Measurements from ENCODE around the gene SIX3. TPM values are rescaled to one million over a fixed set of nuclear protein-coding genes. Genes with fewer than 3 reads are reported as not detected.

SIX3 gene
- polyA plus RNA-seq, 1 experiment = not detected

- DNase-seq (ENCODE audit: low read depth) = no peak
- Histone ChIP-seq H3K4me3 (ENCODE audit: low read depth, low read length) (no peak overlapping the region), H3K27me3 (ENCODE audit: control insufficient read depth, insufficient read depth, low read length) (peaks cover 72% of the 10 kb centered on the region), H3K36me3 (ENCODE audit: control insufficient read depth, insufficient read depth, low read length) (no peaks in the 10 kb centered on the region)
- no peak for TF ChIP-seq CTCF (IDR thresholded peaks at IDR 0.05; ENCODE audit: insufficient read depth, low read depth, low read length)
- POLR2A ChIA-PET = no interaction called here
- CTCF ChIA-PET = interaction anchor here (1.2 kb wide), 1 partner anchor 461 kb away, joined by 3 read pairs; no protein-coding TSS in a partner anchor
These were observed 1.4 kb upstream of the SIX3 start for GRCh38 chr2:44940049-44940494.

GRCh38 chr2:44940732-44941464, 604 bp upstream of the SIX3 start:
- TF ChIP-seq CTCF (IDR thresholded peaks at IDR 0.05; ENCODE audit: insufficient read depth, low read depth, low read length) = no peak
- Histone ChIP-seq H3K36me3 (ENCODE audit: control insufficient read depth, insufficient read depth, low read length) (no peaks in the 10 kb centered on the region), H3K27me3 (ENCODE audit: control insufficient read depth, insufficient read depth, low read length) (peaks cover 67% of the 10 kb centered on the region), H3K4me3 (ENCODE audit: low read depth, low read length) (no peak overlapping the region)
- no peak for DNase-seq (ENCODE audit: low read depth)
- ChIA-PET POLR2A (no interaction called here), CTCF (no interaction called here)

- H3K27me3 ChIP-seq (ENCODE audit: control insufficient read depth, insufficient read depth, low read length) = peaks cover 58% of the 10 kb centered on the region
- ChIA-PET CTCF (interaction anchor here (1.3 kb wide), 1 partner anchor 13 kb away, joined by 3 read pairs; no protein-coding TSS in a partner anchor), POLR2A (no interaction called here)
- no peak for TF ChIP-seq CTCF (IDR thresholded peaks at IDR 0.05; ENCODE audit: insufficient read depth, low read depth, low read length)
- H3K4me3 ChIP-seq (ENCODE audit: low read depth, low read length) = no peak overlapping the region
- no peak for DNase-seq (ENCODE audit: low read depth)
- H3K36me3 ChIP-seq (ENCODE audit: control insufficient read depth, insufficient read depth, low read length) = no peaks in the 10 kb centered on the region
These were observed 965 bp downstream of the SIX3 start for GRCh38 chr2:44942304-44943030.

GRCh38 chr2:44943031-44943692, 1.7 kb downstream of the SIX3 start:
- ChIA-PET CTCF (interaction anchor here (0.9 to 1.3 kb wide), 2 partner anchors 12 to 13 kb away, joined by 3 read pairs; no protein-coding TSS in a partner anchor), POLR2A (no interaction called here)
- DNase-seq (ENCODE audit: low read depth) = no peak
- TF ChIP-seq CTCF (IDR thresholded peaks at IDR 0.05; ENCODE audit: insufficient read depth, low read depth, low read length) = no peak
- H3K36me3 ChIP-seq (ENCODE audit: control insufficient read depth, insufficient read depth, low read length) = no peaks in the 10 kb centered on the region
- no peak overlapping the region for H3K4me3 ChIP-seq (ENCODE audit: low read depth, low read length)
- H3K27me3 ChIP-seq (ENCODE audit: control insufficient read depth, insufficient read depth, low read length) = peaks cover 53% of the 10 kb centered on the region

GRCh38 chr2:44943693-44944101, 2.2 kb downstream of the SIX3 start:
- Histone ChIP-seq H3K27me3 (ENCODE audit: control insufficient read depth, insufficient read depth, low read length) (peaks cover 50% of the 10 kb centered on the region), H3K36me3 (ENCODE audit: control insufficient read depth, insufficient read depth, low read length) (no peaks in the 10 kb centered on the region), H3K4me3 (ENCODE audit: low read depth, low read length) (no peak overlapping the region)
- DNase-seq (ENCODE audit: low read depth) = no peak
- CTCF ChIA-PET = interaction anchor here (0.9 to 1.3 kb wide), 2 partner anchors 11 to 13 kb away, joined by 3 read pairs; no protein-coding TSS in a partner anchor
- POLR2A ChIA-PET = no interaction called here
- TF ChIP-seq CTCF (IDR thresholded peaks at IDR 0.05; ENCODE audit: insufficient read depth, low read depth, low read length) = no peak

All from BJ (cell line).